SU-DHL-6 (cell line): ENCODE data around the gene ZC3H12C.

ENCODE experiments used
- EZH2phosphoT487 ChIP-seq: fragments of 200-600 bp; sonication (generic), shearing (Covaris generic); conservative IDR thresholded peaks from 2 replicates; pipeline ENCODE4 v1.6.1; 2018; ENCODE audit warnings: mild to moderate bottlenecking, antibody characterized with exemption, low read length, moderate library complexity, mixed read lengths
- TF ChIP-seq, protein P1 (sequence below): fragments of 200-600 bp; sonication (generic); IDR thresholded peaks from one replicate; pipeline ENCODE4 v1.5.1; 2017; ENCODE audit warnings: antibody characterized with exemption, mild to moderate bottlenecking, low read length, moderate library complexity; ENCODE audit not compliant: insufficient read depth, poor library complexity, severe bottlenecking

DNA sequence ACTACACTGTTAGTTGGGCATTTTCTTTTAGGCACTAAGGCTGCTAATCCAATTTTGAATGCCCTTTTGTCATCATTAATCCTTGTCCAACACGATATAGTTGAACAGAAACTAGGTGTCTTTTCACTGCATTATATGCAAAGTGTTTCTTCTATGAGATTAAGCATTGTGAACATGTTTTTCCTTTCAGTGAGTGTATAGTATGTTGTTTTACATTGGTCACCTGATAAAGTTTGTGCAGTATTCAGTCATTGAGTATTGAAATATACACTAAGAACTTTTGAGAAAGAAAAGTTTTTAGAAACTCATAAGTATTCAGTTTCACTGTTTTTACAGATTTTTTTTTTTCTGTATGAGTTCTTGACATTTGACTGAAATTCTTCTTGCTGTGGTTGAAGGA lies 59.0 kb downstream of the ZC3H12C start:
- TF ChIP-seq, protein P1, sequence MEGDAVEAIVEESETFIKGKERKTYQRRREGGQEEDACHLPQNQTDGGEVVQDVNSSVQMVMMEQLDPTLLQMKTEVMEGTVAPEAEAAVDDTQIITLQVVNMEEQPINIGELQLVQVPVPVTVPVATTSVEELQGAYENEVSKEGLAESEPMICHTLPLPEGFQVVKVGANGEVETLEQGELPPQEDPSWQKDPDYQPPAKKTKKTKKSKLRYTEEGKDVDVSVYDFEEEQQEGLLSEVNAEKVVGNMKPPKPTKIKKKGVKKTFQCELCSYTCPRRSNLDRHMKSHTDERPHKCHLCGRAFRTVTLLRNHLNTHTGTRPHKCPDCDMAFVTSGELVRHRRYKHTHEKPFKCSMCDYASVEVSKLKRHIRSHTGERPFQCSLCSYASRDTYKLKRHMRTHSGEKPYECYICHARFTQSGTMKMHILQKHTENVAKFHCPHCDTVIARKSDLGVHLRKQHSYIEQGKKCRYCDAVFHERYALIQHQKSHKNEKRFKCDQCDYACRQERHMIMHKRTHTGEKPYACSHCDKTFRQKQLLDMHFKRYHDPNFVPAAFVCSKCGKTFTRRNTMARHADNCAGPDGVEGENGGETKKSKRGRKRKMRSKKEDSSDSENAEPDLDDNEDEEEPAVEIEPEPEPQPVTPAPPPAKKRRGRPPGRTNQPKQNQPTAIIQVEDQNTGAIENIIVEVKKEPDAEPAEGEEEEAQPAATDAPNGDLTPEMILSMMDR, result no peak
- no peak for TF ChIP-seq EZH2phosphoT487
